HEK293T (cell line): ENCODE measurements around the gene RBM20.

Experiments
- FOXK2 ChIP-seq: fragments of 450-650 bp; IDR thresholded peaks from 2 replicates; pipeline ENCODE4 v1.6.1; 2016; ENCODE audit warnings: mild to moderate bottlenecking
- FOXM1 ChIP-seq: fragments of 450-650 bp; IDR thresholded peaks from 2 replicates; pipeline ENCODE4 v1.6.1; 2017; ENCODE audit warnings: mild to moderate bottlenecking, borderline replicate concordance
- SUZ12 ChIP-seq: fragments of 450-650 bp; IDR thresholded peaks from 2 replicates; pipeline ENCODE4 v1.6.1; 2016; ENCODE audit warnings: mild to moderate bottlenecking

DNA sequence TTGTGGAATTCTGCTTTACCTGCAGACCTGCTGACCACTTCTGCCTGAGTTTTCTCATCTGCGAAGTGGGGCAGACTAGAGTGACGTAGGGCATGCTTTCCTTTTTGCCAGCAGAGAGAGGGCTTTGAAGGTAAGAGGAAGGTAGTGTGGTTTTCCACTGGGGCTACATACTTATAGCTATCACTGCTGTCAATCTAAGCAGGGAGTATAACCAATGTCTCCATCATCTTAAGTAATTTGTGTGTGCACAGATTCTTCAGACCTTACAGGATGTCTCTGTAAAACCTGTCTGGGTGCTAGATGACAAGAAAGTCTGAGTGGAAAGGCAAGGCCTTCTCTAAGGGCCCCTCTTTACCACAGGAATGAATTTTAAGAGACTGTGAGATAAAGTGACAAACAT, 106.8 kb downstream of the RBM20 start:
- TF ChIP-seq FOXM1 (no peak), FOXK2 (no peak), SUZ12 (no peak)
